HG03196 (cell line): ENCODE data around the gene ITGA8.
"Not testable (repeated sequence)": the region's sequence is repeated elsewhere in the genome, so short reads cannot be mapped to it uniquely, and the experiment has no call there.

ENCODE experiments used
- ATAC-seq: cut with Tn5 transposase; IDR thresholded peaks from one replicate; pipeline ENCODE4 v1.9.1; 2021; ENCODE audit not compliant: unreplicated experiment

The ITGA8 gene

GRCh38 chr10:15620836-15621515, 98.7 kb downstream of the ITGA8 start:
- no peak for ATAC-seq

GRCh38 chr10:15620337-15620736, 99.4 kb downstream of the ITGA8 start:
- no peak for ATAC-seq

- no peak for ATAC-seq
Observed at GRCh38 chr10:15609246-15609645, 110.5 kb downstream of the ITGA8 start.

GRCh38 chr10:15606377-15606776, 113.3 kb downstream of the ITGA8 start:
- ATAC-seq: no peak

- ATAC-seq: no peak
Observed at GRCh38 chr10:15605740-15606369, 113.9 kb downstream of the ITGA8 start.

- ATAC-seq: no peak
Observed at GRCh38 chr10:15603446-15604011, 116.2 kb downstream of the ITGA8 start.

GRCh38 chr10:15601819-15602218, 117.9 kb downstream of the ITGA8 start:
- no peak for ATAC-seq

GRCh38 chr10:15595260-15595659, 124.5 kb downstream of the ITGA8 start:
- no peak for ATAC-seq

GRCh38 chr10:15591937-15592336, 127.8 kb downstream of the ITGA8 start:
- ATAC-seq: no peak

- ATAC-seq: no peak
Observed at GRCh38 chr10:15591431-15591830, 128.3 kb downstream of the ITGA8 start.

- no peak for ATAC-seq
Observed at GRCh38 chr10:15588635-15589508, 130.8 kb downstream of the ITGA8 start.

- ATAC-seq: no peak
Observed at GRCh38 chr10:15588151-15588550, 131.6 kb downstream of the ITGA8 start.

GRCh38 chr10:15587271-15587670, 132.5 kb downstream of the ITGA8 start:
- ATAC-seq: no peak

- peak; percentile 73 for ATAC-seq
Observed at GRCh38 chr10:15585303-15585715, 134.4 kb downstream of the ITGA8 start.

- ATAC-seq: not testable (repeated sequence)
Observed at GRCh38 chr10:15582972-15583371, 136.8 kb downstream of the ITGA8 start.

- no peak for ATAC-seq
Observed at GRCh38 chr10:15579605-15580004, 140.1 kb downstream of the ITGA8 start.

- ATAC-seq: no peak
Observed at GRCh38 chr10:15572531-15573045, 147.1 kb downstream of the ITGA8 start.

- no peak for ATAC-seq
Observed at GRCh38 chr10:15571575-15571974, 148.1 kb downstream of the ITGA8 start.

- no peak for ATAC-seq
Observed at GRCh38 chr10:15570738-15571339, 148.9 kb downstream of the ITGA8 start.

- ATAC-seq: no peak
Observed at GRCh38 chr10:15567952-15568351, 151.8 kb downstream of the ITGA8 start.

- no peak for ATAC-seq
Observed at GRCh38 chr10:15563246-15563645, 156.5 kb downstream of the ITGA8 start.
